SU-DHL-6 (cell line): ENCODE results near the gene AGR2.

Experiments
- EZH2phosphoT487 ChIP-seq: fragments of 200-600 bp; sonication (generic), shearing (Covaris generic); conservative IDR thresholded peaks from 2 replicates; pipeline ENCODE4 v1.6.1; 2018; ENCODE audit warnings: mild to moderate bottlenecking, antibody characterized with exemption, low read length, moderate library complexity, mixed read lengths
- TF ChIP-seq, protein P1 (sequence below): fragments of 200-600 bp; sonication (generic); IDR thresholded peaks from one replicate; pipeline ENCODE4 v1.5.1; 2017; ENCODE audit warnings: antibody characterized with exemption, mild to moderate bottlenecking, low read length, moderate library complexity; ENCODE audit not compliant: insufficient read depth, poor library complexity, severe bottlenecking

- TF ChIP-seq, protein P1, sequence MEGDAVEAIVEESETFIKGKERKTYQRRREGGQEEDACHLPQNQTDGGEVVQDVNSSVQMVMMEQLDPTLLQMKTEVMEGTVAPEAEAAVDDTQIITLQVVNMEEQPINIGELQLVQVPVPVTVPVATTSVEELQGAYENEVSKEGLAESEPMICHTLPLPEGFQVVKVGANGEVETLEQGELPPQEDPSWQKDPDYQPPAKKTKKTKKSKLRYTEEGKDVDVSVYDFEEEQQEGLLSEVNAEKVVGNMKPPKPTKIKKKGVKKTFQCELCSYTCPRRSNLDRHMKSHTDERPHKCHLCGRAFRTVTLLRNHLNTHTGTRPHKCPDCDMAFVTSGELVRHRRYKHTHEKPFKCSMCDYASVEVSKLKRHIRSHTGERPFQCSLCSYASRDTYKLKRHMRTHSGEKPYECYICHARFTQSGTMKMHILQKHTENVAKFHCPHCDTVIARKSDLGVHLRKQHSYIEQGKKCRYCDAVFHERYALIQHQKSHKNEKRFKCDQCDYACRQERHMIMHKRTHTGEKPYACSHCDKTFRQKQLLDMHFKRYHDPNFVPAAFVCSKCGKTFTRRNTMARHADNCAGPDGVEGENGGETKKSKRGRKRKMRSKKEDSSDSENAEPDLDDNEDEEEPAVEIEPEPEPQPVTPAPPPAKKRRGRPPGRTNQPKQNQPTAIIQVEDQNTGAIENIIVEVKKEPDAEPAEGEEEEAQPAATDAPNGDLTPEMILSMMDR: no peak
- TF ChIP-seq EZH2phosphoT487: no peak
These were observed 21.3 kb upstream of the AGR2 start for GRCh38 chr7:16826060-16826459.
